Measurements from ENCODE around the gene TMEM203. TPM values are rescaled to one million over a fixed set of nuclear protein-coding genes. Genes with fewer than 3 reads are reported as not detected.

TMEM203 gene
- total RNA-seq, 2 experiments from 2014 or later, result 42.9 to 58.2 TPM

GRCh38 chr9:137218754-137219271 lies 13.4 kb upstream of the TMEM203 start:
- POLR2A ChIA-PET, result interaction anchor here (0.6 kb wide), 1 partner anchor 16 kb away, joined by 6 read pairs; no protein-coding TSS in a partner anchor
- Histone ChIP-seq H3K9me3 (ENCODE audit: low read length) (no peaks in the 10 kb centered on the region), H2AFZ (ENCODE audit: low read length) (no peak overlapping the region), H3K9me2 (ENCODE audit: insufficient read depth, low read length) (no peaks in the 10 kb centered on the region), H3K4me2 (ENCODE audit: low read length) (no peak overlapping the region), H3K79me2 (ENCODE audit: insufficient read depth, low read depth, low read length) (no peaks in the 10 kb centered on the region), H4K20me1 (ENCODE audit: insufficient read depth, low read length) (no peaks in the 10 kb centered on the region), H3K4me1 (ENCODE audit: insufficient read depth, low read length, poor library complexity, severe bottlenecking) (peaks cover 15% of the 10 kb centered on the region), H3K36me3 (ENCODE audit: insufficient read depth, low read length) (peaks cover 47% of the 10 kb centered on the region; the same call in 1 of the 2 replicates), H3K27ac (ENCODE audit: low read depth, low read length, poor library complexity, severe bottlenecking) (no peak overlapping the region), H3K4me3 (ENCODE audit: low read depth, low read length, poor library complexity, severe bottlenecking) (no peak overlapping the region)
- intact Hi-C loops (cut with micrococcal nuclease; ENCODE audit: unreplicated experiment), result no loop called here
- BruUV-seq (replicated peaks), result no TSS peak
- no peak for DNase-seq (ENCODE audit: low spot score)
- TF ChIP-seq EZH2phosphoT487 (IDR thresholded peaks at IDR 0.05; ENCODE audit: borderline replicate concordance, low read depth, low read length), result no peak
- no peak for TF ChIP-seq CTCF (conservative IDR thresholded peaks at IDR 0.05; ENCODE audit: low read length)
- CTCF ChIA-PET (ENCODE audit: unreplicated experiment), result no interaction called here

DNA sequence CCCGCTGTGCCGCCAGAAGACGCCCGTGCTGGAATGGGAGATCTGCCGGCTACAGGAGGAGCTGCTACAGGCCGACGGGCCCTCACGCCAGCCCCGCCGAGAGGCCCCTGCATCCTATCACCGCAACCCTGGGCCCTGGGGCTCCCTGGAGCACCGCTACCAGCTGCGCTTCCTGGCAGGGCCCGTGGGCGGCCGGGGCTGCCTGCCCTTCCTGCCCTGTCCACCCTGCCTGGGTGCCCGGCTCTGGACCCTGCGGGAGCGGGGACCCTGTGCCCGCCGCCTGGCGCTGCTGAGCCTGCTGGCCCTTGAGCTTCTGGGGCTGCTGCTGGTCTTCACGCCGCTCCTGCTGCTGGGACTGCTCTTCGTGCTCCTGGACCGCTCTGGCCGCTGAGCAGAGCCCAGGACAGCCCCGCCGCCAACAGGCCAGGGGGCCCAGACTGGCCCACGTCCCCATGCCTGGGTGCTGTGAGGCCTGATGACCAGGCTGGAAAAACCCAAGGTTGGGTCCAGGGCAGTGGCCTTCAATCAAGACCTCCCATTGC lies 12.8 kb upstream of the TMEM203 start:
- H3K9me3 ChIP-seq (ENCODE audit: low read length), result no peaks in the 10 kb centered on the region
- TF ChIP-seq CTCF (conservative IDR thresholded peaks at IDR 0.05; ENCODE audit: low read length) (no peak), EZH2phosphoT487 (IDR thresholded peaks at IDR 0.05; ENCODE audit: borderline replicate concordance, low read depth, low read length) (no peak)
- no peak overlapping the region for H3K4me3 ChIP-seq (ENCODE audit: low read depth, low read length, poor library complexity, severe bottlenecking)
- peaks cover 49% of the 10 kb centered on the region; the same call in 1 of the 2 replicates for H3K36me3 ChIP-seq (ENCODE audit: insufficient read depth, low read length)
- peaks cover 15% of the 10 kb centered on the region for H3K4me1 ChIP-seq (ENCODE audit: insufficient read depth, low read length, poor library complexity, severe bottlenecking)
- CTCF ChIA-PET (ENCODE audit: unreplicated experiment), result no interaction called here
- no TSS peak for BruUV-seq (replicated peaks)
- POLR2A ChIA-PET, result no interaction called here
- H2AFZ ChIP-seq (ENCODE audit: low read length), result no peak overlapping the region
- intact Hi-C loops (cut with micrococcal nuclease; ENCODE audit: unreplicated experiment), result no loop called here
- H3K79me2 ChIP-seq (ENCODE audit: insufficient read depth, low read depth, low read length), result no peaks in the 10 kb centered on the region
- H3K9me2 ChIP-seq (ENCODE audit: insufficient read depth, low read length), result no peaks in the 10 kb centered on the region
- no peak overlapping the region for H3K27ac ChIP-seq (ENCODE audit: low read depth, low read length, poor library complexity, severe bottlenecking)
- H4K20me1 ChIP-seq (ENCODE audit: insufficient read depth, low read length), result no peaks in the 10 kb centered on the region
- no peak for DNase-seq (ENCODE audit: low spot score)
- H3K4me2 ChIP-seq (ENCODE audit: low read length), result no peak overlapping the region
